Measurements from ENCODE around the gene SRP19.
"Not testable (repeated sequence)": the region's sequence is repeated elsewhere in the genome, so short reads cannot be mapped to it uniquely, and the experiment has no call there.

SRP19 gene

GRCh38 chr5:112860929-112861637, at the start of gene SRP19:
TSS of gene SRP19 (plus strand) at chr5:112861287. CDS start at chr5:112861377, 90 bp downstream.
- peak; percentile 98 for DNase-seq (ENCODE audit: low spot score)

- no peak for DNase-seq (ENCODE audit: low spot score)
Observed at GRCh38 chr5:112812549-112812948, 48.5 kb upstream of the SRP19 start.

GRCh38 chr5:112820246-112820645, 40.8 kb upstream of the SRP19 start:
- DNase-seq (ENCODE audit: low spot score) = no peak

GRCh38 chr5:112822456-112822855, 38.6 kb upstream of the SRP19 start:
- DNase-seq (ENCODE audit: low spot score) = no peak

- no peak for DNase-seq (ENCODE audit: low spot score)
Observed at GRCh38 chr5:112823181-112823580, 37.9 kb upstream of the SRP19 start.

GRCh38 chr5:112823656-112824055, 37.4 kb upstream of the SRP19 start:
- DNase-seq (ENCODE audit: low spot score) = no peak

- no peak for DNase-seq (ENCODE audit: low spot score)
Observed at GRCh38 chr5:112824197-112824596, 36.9 kb upstream of the SRP19 start.

- no peak for DNase-seq (ENCODE audit: low spot score)
Observed at GRCh38 chr5:112830378-112830777, 30.7 kb upstream of the SRP19 start.

- no peak for DNase-seq (ENCODE audit: low spot score)
Observed at GRCh38 chr5:112833971-112834370, 27.1 kb upstream of the SRP19 start.

- DNase-seq (ENCODE audit: low spot score) = no peak
Observed at GRCh38 chr5:112844489-112844888, 16.6 kb upstream of the SRP19 start.

GRCh38 chr5:112846556-112846955, 14.5 kb upstream of the SRP19 start:
- DNase-seq (ENCODE audit: low spot score) = no peak

GRCh38 chr5:112847306-112847705, 13.8 kb upstream of the SRP19 start:
- DNase-seq (ENCODE audit: low spot score) = no peak

- DNase-seq (ENCODE audit: low spot score) = peak; percentile 83
Observed at GRCh38 chr5:112848116-112848811, 12.8 kb upstream of the SRP19 start.

- no peak for DNase-seq (ENCODE audit: low spot score)
Observed at GRCh38 chr5:112849912-112850311, 11.2 kb upstream of the SRP19 start.

- no peak for DNase-seq (ENCODE audit: low spot score)
Observed at GRCh38 chr5:112854651-112855050, 6.4 kb upstream of the SRP19 start.

- no peak for DNase-seq (ENCODE audit: low spot score)
Observed at GRCh38 chr5:112857866-112858265, 3.2 kb upstream of the SRP19 start.

GRCh38 chr5:112860571-112860928, 537 bp upstream of the SRP19 start:
- DNase-seq (ENCODE audit: low spot score) = not testable (repeated sequence)

GRCh38 chr5:112861638-112861985, 525 bp downstream of the SRP19 start:
- DNase-seq (ENCODE audit: low spot score) = no peak

- no peak for DNase-seq (ENCODE audit: low spot score)
Observed at GRCh38 chr5:112862085-112862484, 998 bp downstream of the SRP19 start.

GRCh38 chr5:112863549-112863948, 2.5 kb downstream of the SRP19 start:
- DNase-seq (ENCODE audit: low spot score) = no peak

GRCh38 chr5:112865128-112865527, 4.0 kb downstream of the SRP19 start:
- DNase-seq (ENCODE audit: low spot score) = no peak

GRCh38 chr5:112866739-112867138, 5.7 kb downstream of the SRP19 start:
- DNase-seq (ENCODE audit: low spot score) = no peak

- no peak for DNase-seq (ENCODE audit: low spot score)
Observed at GRCh38 chr5:112867411-112867810, 6.3 kb downstream of the SRP19 start.

- DNase-seq (ENCODE audit: low spot score) = no peak
Observed at GRCh38 chr5:112869948-112870347, 8.9 kb downstream of the SRP19 start.
